Activated CD4-positive, alpha-beta T cell treated with anti-CD3 and anti-CD28 coated beads, Interleukin-2, amount 50 U/mL, for 16 hours (primary cell): ENCODE results near the gene PPCDC.

Experiments
- DNase-seq: peaks from one replicate; pipeline ENCODE4 v3.0.0-alpha.2; 2020

PPCDC gene

DNA sequence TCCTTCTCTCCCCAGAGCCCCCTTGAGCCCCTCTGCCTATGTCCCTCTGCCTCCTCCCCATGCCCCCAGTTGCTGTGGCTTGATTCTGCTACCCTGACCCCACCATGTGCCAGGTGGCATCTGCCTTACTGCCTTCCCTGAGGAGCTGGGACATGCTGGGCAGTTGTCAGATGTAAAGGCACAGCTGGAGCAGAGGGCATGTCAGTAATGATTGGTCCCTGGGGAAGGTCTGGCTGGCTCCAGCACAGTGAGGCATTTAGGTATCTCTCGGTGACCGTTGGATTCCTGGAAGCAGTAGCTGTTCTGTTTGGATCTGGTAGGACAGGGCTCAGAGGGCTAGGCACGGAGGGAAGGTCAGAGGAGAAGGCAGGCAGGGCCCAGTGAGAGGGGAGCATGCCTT lies 3.5 kb upstream of the PPCDC start:
- DNase-seq, result no peak

DNA sequence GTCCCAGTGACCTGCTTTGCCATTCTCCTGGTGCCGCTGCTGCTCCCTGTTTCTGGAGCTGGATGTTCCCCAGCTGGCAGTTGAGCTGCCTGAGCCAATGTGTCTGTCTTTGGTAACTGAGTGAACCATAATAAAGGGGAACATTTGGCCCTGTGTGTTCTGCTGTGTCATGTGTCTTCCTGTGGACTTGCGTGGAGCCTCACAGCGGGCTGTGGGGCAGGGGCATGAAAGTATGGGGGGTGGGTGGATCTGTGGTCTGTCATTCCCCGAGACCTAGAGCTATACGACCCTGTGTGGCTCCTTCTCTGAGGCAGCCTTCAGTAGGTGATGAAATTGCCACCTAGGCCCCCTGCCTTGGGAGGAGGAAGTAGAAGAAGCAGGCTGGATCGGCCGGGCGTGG lies 2.0 kb upstream of the PPCDC start:
- no peak for DNase-seq

DNA sequence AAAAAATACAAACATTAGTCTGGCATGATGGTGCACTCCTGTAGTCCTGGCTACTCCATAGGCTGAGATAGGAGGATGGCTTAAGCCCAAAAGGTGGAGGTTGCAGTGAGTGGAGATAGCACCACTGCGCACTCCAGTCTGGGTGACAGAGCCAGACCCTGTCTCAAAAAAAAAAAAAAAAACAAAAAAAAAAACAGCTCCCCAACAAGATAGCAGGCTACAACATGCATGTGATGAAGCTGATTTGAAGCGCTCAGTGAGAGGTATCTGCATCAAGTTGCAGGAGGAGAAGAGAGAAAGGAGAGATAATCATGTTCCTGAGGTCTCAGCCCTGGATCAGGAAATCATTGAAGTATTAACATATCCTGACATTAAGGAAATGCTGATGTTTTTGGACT lies 608 bp upstream of the PPCDC start:
- no peak for DNase-seq

DNA sequence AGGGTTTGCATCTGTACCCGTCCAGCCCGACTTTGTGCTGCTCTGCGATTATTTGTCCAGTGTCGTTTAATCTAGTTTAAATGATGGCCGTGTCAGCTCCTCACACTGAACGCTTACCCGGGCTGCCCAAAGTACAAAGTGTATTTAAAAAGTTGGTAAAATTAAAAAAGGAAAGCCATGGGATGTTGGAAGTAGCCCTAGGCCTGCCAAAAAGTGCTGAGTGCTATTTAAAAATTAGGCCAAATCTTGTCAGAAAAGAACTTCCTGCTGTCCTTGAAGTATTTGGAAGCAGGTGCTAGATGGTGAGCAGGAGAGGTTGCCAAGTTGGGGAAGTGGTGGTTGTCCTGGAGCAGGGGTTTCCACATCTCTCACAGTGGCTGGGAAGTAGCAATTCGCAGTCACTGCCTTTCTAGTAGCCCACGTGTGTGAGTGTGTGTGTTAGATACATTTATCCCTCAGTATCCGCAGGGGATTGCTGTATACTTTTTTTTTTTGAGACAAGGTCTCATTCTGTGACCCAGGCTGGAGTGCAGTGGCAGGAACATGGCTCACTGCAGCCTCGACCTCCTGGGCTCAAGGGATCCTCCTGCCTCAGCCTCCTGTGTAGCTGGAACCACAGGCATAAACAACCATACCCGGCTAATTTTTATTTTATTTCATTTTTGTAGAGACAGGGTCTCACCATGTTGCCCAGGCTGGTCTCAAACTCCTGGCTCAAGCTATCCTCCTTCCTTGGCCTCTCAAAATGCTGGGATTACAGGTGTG lies 664 bp downstream of the PPCDC start:
- DNase-seq, result peak; percentile 36

DNA sequence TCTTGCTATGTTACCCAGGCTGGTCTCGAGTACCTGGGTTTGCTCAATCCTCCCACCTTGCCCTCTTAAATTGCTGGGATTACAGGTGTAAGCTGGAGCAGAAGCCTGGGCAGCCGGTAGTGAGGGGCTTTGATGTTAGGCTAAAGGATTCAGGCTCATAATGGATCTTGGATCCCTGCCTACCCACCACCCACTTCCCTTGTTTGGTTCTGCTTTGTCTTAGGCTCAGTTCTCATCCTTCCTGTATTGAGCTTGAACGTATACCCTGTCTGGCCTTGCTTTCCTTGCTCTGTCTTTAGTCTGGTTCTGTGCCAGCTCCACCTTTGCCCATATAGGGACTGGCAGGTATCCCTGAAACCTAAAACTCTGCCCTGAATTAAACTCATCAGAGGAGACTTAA lies 1.7 kb downstream of the PPCDC start:
- no peak for DNase-seq

DNA sequence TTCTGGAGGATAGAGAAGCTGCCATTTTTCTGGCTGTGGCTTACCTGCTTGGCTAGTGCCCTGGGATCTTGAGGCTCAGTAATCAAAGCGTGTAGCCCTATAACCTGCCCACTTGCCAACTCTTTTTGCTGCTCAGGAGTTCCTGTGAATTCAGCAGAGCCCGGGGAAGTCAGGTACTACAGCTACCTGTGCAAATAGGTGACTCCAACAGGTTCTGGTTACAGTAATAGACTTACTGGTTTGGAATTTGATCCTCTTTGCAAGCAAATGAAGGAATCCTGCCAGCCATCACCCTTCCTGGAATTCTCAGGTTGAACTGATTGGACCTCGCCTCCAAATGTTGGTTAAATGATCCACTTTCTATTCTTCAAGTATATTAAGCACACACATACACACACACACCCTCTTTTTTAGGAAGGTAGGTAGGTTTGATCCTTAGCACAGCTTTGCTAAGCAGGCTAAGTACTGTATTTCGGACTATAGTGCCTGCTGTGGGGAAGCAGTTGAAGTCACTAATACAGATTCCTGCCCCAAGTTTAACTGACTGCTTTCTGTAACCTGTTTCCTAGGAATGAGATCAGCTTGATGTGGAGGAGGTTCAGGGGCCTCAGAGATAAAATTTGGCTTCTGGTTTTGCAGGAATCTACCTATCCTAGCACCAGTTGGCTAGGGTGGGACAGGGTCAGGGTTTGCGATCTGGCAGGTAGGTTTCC lies 2.3 kb downstream of the PPCDC start:
- DNase-seq, result no peak

DNA sequence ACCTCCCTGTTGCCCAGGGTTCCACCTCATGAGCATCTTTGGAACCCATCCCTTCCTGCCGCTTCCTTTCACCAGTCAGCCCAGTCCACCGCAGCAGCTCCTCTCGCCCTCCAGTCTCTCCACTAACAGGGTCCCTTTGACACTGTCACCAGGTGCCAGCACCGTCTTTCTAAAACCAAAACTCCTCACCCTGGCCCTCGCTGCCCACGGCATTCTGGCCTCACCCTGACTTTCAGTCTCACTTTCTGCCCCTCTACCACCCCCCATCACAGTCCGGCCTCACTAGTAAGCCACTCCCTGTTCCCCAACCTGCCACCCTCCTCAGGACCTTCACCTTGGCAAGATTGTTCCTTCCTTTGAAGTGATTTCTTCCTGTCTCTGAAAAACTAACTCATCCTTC lies 4.2 kb downstream of the PPCDC start:
- DNase-seq, result no peak

DNA sequence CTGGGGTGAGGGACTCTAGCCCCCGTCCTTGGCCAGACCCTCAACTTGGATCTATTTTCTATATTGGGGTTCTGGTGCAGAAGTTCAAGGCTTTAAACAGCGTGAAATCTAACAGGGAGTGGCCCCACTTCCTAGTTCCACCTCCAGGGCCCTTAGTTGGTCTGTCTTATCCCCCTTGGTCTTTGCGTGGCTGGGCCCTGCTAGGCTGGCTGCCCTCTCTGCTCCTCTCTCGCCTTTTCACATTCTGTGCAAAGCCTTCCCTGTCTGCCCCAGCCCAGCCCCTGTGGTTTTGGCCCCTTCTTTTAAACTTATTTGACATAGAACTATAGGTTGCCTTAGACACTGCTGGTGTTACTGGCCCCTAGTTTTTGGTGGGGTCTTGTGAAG lies 5.6 kb downstream of the PPCDC start:
- DNase-seq, result no peak

DNA sequence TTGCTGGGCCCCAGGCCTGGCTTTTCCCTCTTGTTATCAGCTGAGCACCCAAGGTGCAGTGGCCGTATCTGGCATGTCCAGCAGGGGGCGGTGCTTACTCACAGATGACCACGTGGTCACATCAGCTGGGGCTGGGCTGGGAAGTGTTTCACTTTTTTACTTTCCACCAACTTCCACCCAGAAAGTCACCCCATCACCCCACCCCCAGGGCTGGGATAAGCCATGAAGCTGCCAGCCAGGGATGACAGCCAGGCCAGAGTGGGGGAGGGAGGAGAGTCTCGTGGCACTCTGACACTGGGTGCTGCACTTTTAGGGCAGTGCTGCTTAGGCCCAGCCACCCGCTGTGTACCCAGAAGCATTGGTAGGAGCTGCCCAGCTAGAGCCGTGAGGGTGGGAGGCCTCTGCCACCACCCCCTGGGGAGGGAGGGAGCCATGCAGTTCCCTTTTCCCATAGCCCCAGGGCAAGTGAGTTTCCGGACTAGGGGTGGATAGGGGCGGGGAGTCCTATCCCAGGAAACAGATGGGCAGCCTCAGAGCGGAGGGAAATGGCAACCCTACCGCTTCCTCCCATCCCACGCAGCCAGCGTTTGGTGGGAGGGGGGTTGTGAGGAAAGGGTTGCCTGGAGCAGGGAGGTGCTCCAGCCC lies 6.1 kb downstream of the PPCDC start:
- peak; percentile 87 for DNase-seq

DNA sequence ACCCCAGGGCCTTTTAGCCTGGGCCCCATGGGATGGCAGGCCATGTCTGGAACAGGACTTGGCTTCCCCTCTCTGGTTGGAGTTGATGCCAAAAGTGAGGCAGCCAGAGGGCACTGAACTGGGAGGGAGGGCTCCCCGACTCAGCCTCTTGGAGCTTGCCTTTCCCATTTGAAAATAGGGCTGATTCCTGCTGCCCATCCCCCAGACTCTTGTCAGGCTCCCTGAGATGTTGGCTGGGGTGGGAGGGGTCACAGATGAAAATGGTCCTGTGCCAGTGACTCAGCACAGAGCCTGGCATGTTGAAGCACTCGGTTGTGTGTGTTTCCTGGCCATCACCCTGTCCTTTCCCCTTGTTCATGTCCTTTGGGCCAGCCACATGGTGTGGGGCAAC lies 6.6 kb downstream of the PPCDC start:
- no peak for DNase-seq

DNA sequence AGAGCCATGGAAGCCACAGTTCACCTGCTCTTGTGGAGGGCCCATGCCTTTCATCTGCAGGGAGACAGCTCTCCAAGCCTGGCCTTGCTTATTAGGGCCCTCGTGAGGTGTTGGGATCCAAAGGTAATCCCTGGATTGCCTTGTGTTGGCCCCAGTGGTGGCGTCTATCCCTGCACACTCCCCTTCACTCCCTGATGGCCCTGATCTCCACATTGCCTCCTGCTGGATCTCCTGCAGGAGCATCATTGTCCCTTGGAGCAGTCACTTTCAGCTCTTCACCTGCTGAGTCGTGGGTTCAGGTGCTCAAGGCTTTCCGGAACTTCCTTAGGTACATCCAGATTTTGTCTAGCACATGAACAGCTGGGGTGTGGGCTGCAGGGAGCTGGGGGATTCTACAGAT lies 7.0 kb downstream of the PPCDC start:
- DNase-seq, result no peak

DNA sequence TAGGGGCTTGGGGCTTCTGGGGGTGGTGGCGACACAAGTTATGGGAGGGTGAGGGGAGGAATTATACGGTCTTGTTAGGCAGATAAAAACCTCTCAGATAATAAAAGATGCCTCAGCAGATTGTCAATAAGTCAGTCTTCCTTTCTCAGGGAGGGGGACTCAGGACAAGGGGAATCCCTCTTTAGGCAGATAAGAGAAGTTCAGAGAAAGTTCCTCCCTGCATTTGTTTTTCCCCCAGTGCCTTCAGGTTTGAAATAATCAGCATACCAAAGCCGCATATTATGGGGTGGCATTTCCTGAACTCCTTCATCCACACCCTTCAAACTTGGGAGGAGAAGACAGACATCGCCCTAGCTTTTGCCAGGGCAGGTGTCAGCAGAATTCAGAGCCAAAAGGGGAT lies 8.5 kb downstream of the PPCDC start:
- DNase-seq, result no peak

DNA sequence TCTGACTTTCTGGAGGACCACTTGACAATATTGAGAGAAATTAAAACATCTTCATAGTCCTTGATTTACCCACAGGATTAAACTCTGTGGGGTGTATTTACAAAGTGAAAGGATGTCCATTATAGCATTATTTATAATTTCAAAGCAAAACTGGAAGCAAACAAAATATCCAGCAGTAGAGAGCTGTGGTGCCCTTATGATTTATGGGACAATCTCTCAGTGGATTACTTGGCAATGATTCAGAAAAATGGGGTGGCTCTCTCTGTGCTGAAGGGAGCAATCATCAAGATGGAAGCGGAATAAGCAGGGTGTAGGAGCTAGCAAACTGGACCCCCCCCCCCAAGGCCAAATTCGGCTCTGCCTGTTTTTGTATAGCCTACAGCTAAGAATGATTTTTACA lies 9.0 kb downstream of the PPCDC start:
- no peak for DNase-seq

DNA sequence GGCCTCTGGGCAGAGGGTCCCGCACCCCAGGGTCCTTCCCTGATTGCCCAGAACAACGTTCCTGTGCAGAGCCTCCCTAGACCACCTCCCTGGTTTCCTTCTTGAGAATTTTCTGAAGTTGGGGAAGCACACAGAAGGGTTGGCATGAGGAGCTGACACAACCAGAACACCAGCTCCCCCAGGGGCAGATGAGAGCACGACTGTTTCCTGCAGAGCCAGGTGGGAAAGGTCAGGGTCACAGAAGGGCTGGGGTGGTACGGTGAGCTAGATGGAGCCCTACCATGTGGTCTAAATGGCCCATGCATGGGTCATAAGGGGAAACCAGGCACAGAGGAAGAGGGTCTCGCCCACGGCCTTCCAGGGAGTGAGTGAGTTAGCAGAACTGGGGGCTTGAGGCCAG lies 10.4 kb downstream of the PPCDC start:
- DNase-seq, result no peak

DNA sequence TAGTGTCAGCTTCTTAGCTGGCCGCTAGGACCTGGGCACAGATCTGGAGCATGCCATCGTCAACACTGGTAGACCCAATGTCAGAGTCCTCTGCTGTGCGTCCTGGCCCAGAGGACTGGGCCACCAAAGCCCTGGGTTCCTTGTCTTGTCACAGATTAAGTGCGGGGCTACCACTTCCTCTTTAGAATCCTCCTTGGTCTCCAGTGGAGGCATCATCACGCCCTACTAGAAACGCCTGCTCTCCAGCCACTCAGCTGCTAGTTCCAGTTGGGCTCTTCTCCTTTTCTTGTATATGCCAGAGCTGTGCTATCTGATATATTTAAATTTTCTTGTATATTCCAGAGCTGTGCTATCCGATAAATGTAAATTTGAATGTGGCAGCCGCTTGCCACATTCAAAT lies 11.2 kb downstream of the PPCDC start:
- DNase-seq, result no peak

DNA sequence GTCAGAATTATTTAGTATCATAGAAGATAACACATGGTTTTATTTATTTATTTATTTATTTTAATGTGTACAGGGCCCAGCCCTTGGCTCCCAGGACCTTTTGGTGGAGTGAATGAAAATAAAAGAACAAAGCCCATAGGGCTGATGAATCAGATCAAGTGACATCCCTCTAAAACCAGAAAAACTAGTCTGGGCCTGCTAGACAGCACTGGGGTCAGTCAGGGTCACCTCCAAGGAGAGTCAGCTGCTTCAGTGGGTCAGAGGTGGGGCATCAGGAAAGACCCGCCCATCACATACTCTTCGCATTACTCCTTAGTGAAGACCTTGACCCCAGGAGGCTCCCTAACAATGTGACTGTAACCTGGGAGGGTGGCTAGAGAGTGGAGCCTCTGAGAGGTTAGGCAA lies 12.8 kb downstream of the PPCDC start:
- no peak for DNase-seq

DNA sequence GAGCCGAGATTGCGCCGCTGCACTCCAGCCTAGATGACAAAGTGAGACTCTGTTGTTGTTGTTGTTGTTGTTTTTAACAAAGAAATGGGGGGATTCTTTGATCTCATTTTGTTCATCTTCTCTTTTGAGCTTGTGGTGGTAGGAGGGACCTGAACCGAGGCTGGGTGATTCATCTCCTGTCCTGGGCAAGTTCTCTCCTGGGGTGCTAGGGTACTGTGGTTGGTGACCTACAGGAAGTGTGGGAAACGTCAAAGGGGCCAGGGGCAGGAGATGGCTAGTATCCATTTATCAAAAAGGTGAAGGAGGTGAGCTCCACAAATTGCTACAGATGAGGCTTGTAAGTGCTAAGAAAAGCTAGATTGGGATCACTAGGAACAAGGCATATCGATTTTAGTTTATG lies 14.3 kb downstream of the PPCDC start:
- DNase-seq, result peak; percentile 42

DNA sequence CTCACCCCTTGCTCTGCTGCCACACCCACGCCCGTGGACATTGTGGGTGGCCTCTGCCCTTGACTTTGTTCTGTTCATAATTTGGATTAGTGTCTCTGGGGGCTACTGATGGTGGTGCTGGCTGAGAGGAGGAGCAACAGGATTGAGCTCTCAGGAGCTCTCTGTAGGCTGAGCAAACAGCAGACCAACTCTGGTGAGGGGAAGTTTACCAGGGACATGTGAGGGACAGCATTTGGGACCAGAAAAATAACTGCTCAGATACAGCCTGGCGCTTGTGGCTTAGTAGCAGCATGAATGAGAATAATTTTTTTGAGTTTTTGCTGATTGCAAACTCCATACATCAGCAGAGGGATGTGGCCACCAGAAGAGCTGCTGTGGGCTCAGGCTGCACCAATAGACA lies 14.8 kb downstream of the PPCDC start:
- no peak for DNase-seq

DNA sequence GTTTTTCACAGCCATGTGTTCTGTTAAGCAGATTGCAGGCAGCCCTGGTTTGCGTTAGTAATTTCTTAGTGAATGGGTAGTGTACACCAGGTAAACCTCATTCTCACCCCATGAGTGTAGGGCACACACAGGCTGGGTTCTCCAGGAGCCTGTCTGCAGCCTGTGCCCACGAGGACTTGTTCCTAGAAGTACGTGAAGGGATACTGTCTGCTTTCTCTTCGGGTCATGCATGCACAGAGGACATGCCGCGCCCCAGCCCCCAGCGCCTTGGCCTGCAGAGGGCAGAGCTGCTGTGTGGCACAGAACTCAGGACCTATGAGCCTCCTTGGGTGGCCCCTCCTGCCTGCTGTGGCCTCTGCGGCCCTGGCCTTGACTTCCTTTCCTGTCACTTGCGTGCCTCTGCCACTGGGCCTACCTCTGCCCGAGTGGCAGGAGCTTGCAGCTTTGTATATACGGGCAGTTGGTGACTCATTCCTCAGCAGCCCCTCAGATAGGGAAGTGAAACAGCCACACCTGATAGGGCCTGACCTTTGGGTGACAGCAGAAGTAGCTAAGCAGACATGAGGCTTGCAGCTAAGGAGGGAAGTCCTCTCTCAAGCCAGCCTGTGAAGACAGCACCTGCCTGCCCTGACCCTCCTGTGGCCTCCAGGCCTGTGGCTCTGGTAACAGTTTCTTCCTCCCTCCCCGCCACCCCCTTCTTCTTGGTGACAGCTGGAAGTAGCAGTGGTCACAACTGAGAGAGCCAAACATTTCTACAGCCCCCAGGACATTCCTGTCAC lies 19.5 kb downstream of the PPCDC start:
- DNase-seq, result peak; percentile 90

DNA sequence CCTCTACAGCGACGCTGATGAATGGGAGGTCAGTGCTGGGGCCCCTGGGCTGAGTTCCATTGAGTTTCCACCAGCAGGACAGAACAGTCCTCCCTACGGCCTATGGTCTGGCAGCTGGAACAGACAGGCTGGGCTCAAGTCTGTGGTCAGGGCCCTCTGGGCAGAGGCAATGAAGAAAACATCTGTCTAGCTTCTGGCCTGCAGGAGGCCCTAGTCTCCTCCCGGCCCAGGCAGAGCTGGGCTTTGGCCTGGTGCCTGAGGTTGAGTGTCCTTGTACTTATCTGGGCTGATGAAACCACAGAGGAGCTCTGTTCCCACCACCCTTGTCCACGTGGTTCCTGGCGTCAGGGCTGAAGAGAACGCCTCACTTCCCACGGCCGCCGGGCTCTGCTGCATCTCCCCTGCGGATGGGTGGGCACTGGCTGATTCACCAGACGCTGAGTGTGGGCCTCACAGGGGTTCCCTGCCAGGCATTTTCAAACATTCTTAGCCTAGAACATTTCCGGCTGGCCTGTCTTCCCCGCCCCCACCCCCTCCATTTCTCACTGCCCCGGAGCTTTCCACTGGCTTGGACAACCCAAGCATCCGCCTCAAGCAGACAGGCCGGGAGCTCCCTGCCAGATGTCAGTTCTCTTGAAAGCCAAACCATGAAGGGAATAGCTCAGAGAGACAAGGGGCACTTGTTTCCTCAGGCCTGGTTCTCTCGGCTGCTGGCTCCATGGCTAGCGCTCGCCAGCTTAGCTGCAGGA lies 20.3 kb downstream of the PPCDC start:
- DNase-seq, result no peak

DNA sequence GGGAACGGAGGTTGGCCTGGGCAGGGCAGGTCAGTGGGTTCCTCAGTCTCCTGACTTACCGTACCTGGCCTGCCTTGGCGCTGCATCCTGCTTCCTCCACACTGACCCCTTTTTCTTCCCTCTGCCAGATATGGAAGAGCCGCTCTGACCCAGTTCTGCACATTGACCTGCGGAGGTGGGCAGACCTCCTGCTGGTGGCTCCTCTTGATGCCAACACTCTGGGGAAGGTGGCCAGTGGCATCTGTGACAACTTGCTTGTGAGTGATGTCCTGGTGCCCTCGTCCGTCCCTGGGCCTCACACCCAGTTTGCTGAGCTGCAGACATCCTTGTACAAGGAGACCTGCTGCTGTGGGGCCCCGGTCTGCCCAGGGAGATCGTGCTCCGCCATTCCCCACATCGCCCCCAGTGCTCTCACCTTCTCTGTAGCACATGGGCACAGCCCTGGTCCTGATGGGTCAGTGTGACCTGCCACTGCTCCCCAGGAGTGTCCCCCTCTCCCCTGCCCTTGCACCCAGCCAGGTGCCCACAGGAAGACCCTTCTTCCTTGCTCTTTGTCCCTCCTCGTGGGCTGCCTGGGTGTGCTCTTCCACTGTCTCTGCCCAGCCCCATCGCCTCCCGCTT lies 21.0 kb downstream of the PPCDC start:
- DNase-seq, result no peak

DNA sequence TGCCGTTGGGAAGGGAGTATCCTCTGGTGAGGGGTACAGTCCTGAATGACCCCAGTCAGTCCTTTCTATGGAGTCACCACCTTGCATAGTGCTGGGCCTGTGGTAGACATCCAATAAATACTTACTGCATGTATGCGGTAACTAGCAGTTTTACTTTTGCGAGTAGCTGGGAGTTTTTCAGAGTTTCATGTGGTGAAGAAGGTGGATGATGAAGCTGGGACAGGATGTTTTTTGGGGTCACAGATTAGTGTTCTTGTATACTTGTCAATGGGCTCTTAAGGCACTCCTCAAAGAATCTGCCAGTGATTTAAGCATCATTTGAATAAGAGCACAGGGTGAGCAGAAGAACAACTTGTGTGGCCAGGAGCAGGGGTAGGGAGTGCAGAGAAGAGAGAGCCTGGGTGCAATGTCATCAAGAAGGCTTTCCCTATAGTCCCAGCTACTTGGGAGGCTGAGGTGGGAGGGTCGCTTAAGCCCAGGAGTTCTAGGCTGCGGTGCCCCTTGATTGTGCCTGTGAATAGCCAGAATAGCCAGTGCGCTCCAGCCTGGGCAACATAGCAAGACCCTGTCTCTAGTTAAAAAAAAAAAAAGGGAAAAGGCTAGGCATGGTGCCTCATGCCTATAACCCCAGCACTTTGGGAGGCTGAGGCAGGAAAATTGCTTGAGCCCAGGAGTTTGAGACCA lies 22.1 kb downstream of the PPCDC start:
- DNase-seq, result peak; percentile 50
